GM23248 (cell line): ENCODE measurements around the gene TMED4. TPM values are rescaled to one million over a fixed set of nuclear protein-coding genes. Genes with fewer than 3 reads are reported as not detected.

Experiments used
- DNase-seq: peaks from one replicate; pipeline ENCODE4 v3.0.0-alpha.2; 2015
- H2AFZ ChIP-seq: fragments of 200-600 bp; sonication (generic); 2 replicates; pipeline ENCODE4 v1.6.1; 2016; ENCODE audit warnings: antibody characterized with exemption
- H3F3A ChIP-seq: fragments of 200-600 bp; sonication (generic); 2 replicates; pipeline ENCODE4 v1.6.1; 2016; ENCODE audit warnings: mild to moderate bottlenecking, antibody characterized with exemption, mixed run types; ENCODE audit not compliant: insufficient read depth
- H3K27ac ChIP-seq: fragments of 200-600 bp; sonication (generic); 2 replicates; pipeline ENCODE4 v1.5.1; 2016; ENCODE audit warnings: mild to moderate bottlenecking
- H3K27me3 ChIP-seq: fragments of 200-600 bp; sonication (generic); replicated peaks from 2 replicates; pipeline ENCODE4 v1.6.1; 2016; ENCODE audit warnings: mild to moderate bottlenecking; ENCODE audit not compliant: insufficient read depth
- H3K36me3 ChIP-seq: fragments of 200-600 bp; sonication (generic); 2 replicates; pipeline ENCODE4 v1.6.1; 2016; ENCODE audit warnings: low read depth, mild to moderate bottlenecking
- H3K4me1 ChIP-seq: fragments of 200-600 bp; sonication (generic); 2 replicates; pipeline ENCODE4 v1.6.1; 2016; ENCODE audit warnings: mild to moderate bottlenecking; ENCODE audit not compliant: insufficient read depth
- H3K4me2 ChIP-seq: fragments of 200-600 bp; sonication (generic); one replicate; pipeline ENCODE4 v1.6.1; 2016; ENCODE audit warnings: mild to moderate bottlenecking; ENCODE audit not compliant: unreplicated experiment
- H3K4me3 ChIP-seq: fragments of 200-600 bp; sonication (generic); 2 replicates; pipeline ENCODE4 v1.5.1; 2016; ENCODE audit warnings: mild to moderate bottlenecking
- H3K79me2 ChIP-seq: fragments of 200-600 bp; sonication (generic); 2 replicates; pipeline ENCODE4 v1.6.1; 2016; ENCODE audit warnings: mild to moderate bottlenecking; ENCODE audit not compliant: insufficient read depth
- H3K9ac ChIP-seq: fragments of 200-600 bp; sonication (generic); 2 replicates; pipeline ENCODE4 v1.6.1; 2016; ENCODE audit warnings: mild to moderate bottlenecking
- H3K9me2 ChIP-seq: fragments of 200-600 bp; sonication (generic); 2 replicates; pipeline ENCODE4 v1.6.1; 2016; ENCODE audit warnings: mixed run types, mild to moderate bottlenecking, moderate library complexity; ENCODE audit not compliant: insufficient read depth
- H3K9me3 ChIP-seq: fragments of 200-600 bp; sonication (generic); one replicate; pipeline ENCODE4 v1.6.1; 2017; ENCODE audit warnings: low read depth
- H4K20me1 ChIP-seq: fragments of 200-600 bp; sonication (generic); 2 replicates; pipeline ENCODE4 v1.6.0; 2016; ENCODE audit not compliant: insufficient read depth
- EZH2 ChIP-seq: fragments of 200-600 bp; sonication (generic); IDR thresholded peaks from 2 replicates; pipeline ENCODE4 v1.6.1; 2018; ENCODE audit warnings: antibody characterized with exemption, mild to moderate bottlenecking; ENCODE audit not compliant: insufficient read depth, poor library complexity, severe bottlenecking
- EZH2phosphoT487 ChIP-seq: fragments of 200-600 bp; sonication (generic); IDR thresholded peaks from 2 replicates; pipeline ENCODE4 v1.6.1; 2018; ENCODE audit warnings: antibody characterized with exemption, moderate library complexity, mild to moderate bottlenecking, low read depth; ENCODE audit not compliant: insufficient read depth
- WGBS, 2 experiments: methylation state at CpG; one replicate each; pipeline ENCODE4 v1.1.6; 2015 to 2017; ENCODE audit warnings: low lambda C conversion rate in 2 of 2, low coverage in 1 of 2; ENCODE audit errors: missing lambda C conversion rate in 2 of 2; 5-methylcytosine and 5-hydroxymethylcytosine counted together
- in situ Hi-C: fragments of 300-500 bp; cut with MboI; formaldehyde crosslinking; loops from 2 replicates; pipeline ENCODE4 v1.15.0; 2020
- polyA plus RNA-seq: library from polyadenylated mRNA; unstranded; fragments of >200 nt; fragmentation: Nextera tagmentation; extraction: Ambion mirVana; gene quantifications from 2 replicates; pipeline ENCODE4 v1.2.1, GENCODE V29; 2016
- total RNA-seq: library from RNA; depleted of rRNA; stranded (reverse); fragments of >200 nt; shearing (Covaris generic); gene quantifications from 2 replicates; pipeline ENCODE4 v1.2.3, GENCODE V29; 2014

The TMED4 gene
- total and polyA plus RNA-seq, 2 experiments from 2014 or later: 78.2 to 201 TPM

DNA sequence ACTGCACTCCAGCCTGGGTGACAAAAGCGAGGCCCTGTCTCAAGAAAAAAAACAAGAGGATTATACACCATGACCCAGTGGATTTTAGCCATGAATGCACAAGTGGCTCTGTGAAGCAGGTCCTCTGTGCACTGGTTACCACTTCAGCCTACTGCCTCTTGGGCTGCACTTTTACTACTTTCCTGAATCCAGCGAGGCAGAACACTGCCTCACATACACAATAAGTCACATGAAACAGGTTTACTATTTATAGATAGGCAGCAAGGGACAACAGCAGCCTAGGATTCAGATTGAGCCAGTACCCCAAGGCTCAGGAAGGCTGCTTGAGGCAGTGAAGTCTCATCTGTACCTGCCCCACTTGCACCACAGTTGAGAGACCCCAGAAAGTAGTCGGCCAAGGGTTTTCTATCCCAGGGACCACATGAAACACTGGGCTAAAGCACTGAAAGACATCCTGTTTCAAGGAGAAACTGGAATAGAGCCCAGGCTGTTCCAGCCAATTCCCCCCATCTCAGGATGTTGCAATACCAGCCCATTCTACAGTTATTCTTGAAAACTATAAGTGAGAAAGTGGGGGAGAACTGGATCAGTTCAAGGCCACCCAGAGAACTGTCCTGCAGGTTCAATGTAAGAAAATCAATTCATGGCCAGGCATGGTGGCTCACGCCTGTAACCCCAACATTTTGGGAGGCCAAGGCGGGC, 14.1 kb upstream of the TMED4 start:
- no peak for DNase-seq
- Histone ChIP-seq H3K27me3 (no peaks in the 10 kb centered on the region), H3K36me3 (no peaks in the 10 kb centered on the region), H3K4me1 (no peaks in the 10 kb centered on the region), H2AFZ (no peak overlapping the region), H3K4me3 (no peak overlapping the region), H3K9me2 (no peaks in the 10 kb centered on the region), H3K79me2 (no peaks in the 10 kb centered on the region), H3K9me3 (no peaks in the 10 kb centered on the region), H3K4me2 (no peak overlapping the region), H4K20me1 (no peaks in the 10 kb centered on the region), H3K27ac (no peak overlapping the region), H3F3A (no peaks in the 10 kb centered on the region), H3K9ac (no peak overlapping the region)
- TF ChIP-seq EZH2phosphoT487 (no peak), EZH2 (no peak)
- 83 to 90% methylated on average over 5 of the region's 5 CpGs for WGBS, 2 experiments
- in situ Hi-C loops: loop anchor here (10.0 to 25.0 kb wide), 2 partner anchors 249 to 516 kb away; partner anchors contain the start of genes H2AZ2 and TBRG4

DNA sequence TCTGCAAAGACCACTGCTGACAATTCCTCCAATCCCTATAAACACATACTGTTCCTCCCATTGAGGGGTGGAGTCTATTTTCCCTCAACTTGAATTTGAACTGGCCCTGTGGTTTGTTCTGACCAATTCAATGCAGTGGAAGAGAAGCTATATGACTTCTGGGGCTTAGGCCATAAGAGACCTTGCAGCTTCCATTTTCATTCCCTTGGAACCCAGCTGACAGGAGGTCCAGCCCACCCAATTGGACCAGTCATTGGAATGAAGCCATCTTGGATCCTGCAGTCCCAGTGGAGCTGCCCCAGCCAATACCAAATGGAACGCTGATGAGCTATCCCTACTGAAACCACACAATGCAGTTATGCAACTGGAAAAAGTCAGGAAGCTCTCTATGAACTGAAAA, 8.9 kb upstream of the TMED4 start:
- no peaks in the 10 kb centered on the region for H4K20me1 ChIP-seq
- H3K9me3 ChIP-seq: no peaks in the 10 kb centered on the region
- no peak for DNase-seq
- no peaks in the 10 kb centered on the region for H3K36me3 ChIP-seq
- H2AFZ ChIP-seq: no peak overlapping the region
- H3K9me2 ChIP-seq: no peaks in the 10 kb centered on the region
- no peaks in the 10 kb centered on the region for H3K79me2 ChIP-seq
- TF ChIP-seq EZH2phosphoT487: no peak
- H3K4me2 ChIP-seq: no peak overlapping the region
- no peak overlapping the region for H3K4me3 ChIP-seq
- H3F3A ChIP-seq: no peaks in the 10 kb centered on the region
- no peak overlapping the region for H3K9ac ChIP-seq
- in situ Hi-C loops: loop anchor here (10.0 to 25.0 kb wide), 2 partner anchors 254 to 521 kb away; partner anchors contain the start of genes H2AZ2 and TBRG4
- no peaks in the 10 kb centered on the region for H3K27me3 ChIP-seq
- H3K4me1 ChIP-seq: no peaks in the 10 kb centered on the region
- 95 to 96% methylated on average over 1 of the region's 1 CpG for WGBS, 2 experiments
- H3K27ac ChIP-seq: no peak overlapping the region

DNA sequence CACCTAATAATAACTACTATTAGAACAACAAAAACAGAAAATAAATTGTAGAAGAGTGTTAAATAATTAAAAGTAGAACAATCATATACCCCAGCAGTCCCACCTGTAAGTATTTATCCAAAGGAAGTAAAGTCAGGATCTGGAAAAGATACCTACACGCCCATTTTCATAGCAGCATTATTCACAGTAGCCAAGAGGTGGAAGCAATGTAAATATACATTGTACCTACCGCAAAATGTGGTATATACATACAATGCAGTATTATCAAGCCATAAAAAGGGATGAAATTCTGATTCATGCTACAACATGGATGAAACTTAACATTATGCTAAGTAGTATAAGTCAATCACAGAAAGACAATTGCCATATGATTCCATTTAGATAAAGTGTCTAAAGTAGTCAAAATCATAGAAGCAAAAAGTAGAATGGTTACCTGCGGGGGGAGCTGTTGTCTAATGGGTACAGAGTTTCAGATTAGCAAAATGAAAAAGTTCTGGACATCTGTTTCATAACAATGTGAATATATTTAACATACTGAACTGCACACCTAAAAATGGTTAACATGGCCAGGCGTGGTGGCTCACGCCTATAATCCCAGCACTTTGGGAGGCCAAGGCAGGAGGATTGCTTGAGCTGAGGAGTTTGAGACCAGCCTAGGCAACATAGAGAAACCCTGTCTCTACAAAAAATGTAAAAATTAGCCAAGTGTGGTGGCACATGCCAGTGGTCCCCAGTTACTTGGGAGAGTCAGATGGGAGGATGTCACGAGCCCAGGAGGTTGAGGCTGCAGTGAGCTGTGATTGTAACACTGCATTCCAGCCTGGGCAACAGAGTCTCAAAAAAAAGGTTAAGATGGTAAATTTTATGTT, 6.0 kb upstream of the TMED4 start:
- Histone ChIP-seq H3K9me3 (no peaks in the 10 kb centered on the region), H2AFZ (peak overlapping the region; percentile 52; the same call in 1 of the 2 replicates), H3K36me3 (no peaks in the 10 kb centered on the region), H4K20me1 (no peaks in the 10 kb centered on the region), H3K79me2 (no peaks in the 10 kb centered on the region), H3F3A (peaks cover 4% of the 10 kb centered on the region; the same call in 1 of the 2 replicates), H3K4me2 (peak overlapping the region; percentile 8), H3K4me1 (no peaks in the 10 kb centered on the region), H3K9me2 (no peaks in the 10 kb centered on the region), H3K27ac (no peak overlapping the region), H3K27me3 (no peaks in the 10 kb centered on the region), H3K4me3 (no peak overlapping the region), H3K9ac (no peak overlapping the region)
- TF ChIP-seq EZH2 (no peak), EZH2phosphoT487 (no peak)
- WGBS, 2 experiments: 18% methylated on average over 6 of the region's 6 CpGs
- DNase-seq: peak; percentile 75
- in situ Hi-C loops: loop anchor here (25.0 kb wide), 1 partner anchor 524 kb away; the partner anchor contains the start of gene TBRG4

DNA sequence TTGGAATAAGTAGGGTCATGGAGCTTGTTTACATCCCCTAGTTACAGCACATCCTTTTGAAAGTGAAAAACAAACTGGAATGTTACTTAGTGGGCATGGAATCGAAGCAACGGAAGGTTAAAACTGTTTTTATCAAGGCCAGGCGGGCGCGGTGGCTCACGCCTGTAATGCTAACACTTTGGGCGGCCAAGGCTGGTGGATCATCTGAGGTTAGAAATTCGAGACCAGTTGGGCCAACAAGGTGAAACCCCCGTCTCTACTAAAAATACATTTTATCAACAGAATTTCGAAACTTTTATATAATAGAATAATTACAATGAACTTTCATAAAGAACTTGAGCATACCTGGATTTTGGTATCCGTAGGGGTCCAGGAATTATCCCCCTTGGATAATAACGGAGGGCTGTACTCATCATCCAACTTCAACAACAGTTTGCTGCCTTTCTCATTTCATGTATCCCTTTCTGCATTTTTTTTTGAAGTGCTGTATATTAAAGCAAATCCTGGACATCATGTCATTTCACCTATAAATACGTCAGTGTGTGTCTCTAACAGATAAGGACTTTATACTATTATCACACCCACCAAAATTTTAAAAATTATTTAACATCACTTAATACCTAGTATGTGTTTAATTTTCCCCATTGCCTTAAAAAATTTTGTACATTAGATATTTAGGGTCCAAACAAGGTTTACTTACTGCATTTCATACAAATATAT, 1.3 kb upstream of the TMED4 start:
- Histone ChIP-seq H4K20me1 (no peaks in the 10 kb centered on the region), H3K4me3 (peak overlapping the region; percentile 87), H3K4me1 (peaks cover 7% of the 10 kb centered on the region; the same call in 1 of the 2 replicates), H3K9me2 (no peaks in the 10 kb centered on the region), H3K9me3 (no peaks in the 10 kb centered on the region), H3K27ac (peak overlapping the region; percentile 94), H3K79me2 (peaks cover 34% of the 10 kb centered on the region), H3K4me2 (peak overlapping the region; percentile 89), H3K36me3 (peaks cover 11% of the 10 kb centered on the region), H2AFZ (peak overlapping the region; percentile 92), H3F3A (peaks cover 11% of the 10 kb centered on the region; the same call in 1 of the 2 replicates), H3K27me3 (no peaks in the 10 kb centered on the region), H3K9ac (peak overlapping the region; percentile 91)
- TF ChIP-seq EZH2phosphoT487 (no peak), EZH2 (no peak)
- 82 to 84% methylated on average over 13 of the region's 13 CpGs for WGBS, 2 experiments
- in situ Hi-C loops: loop anchor here (25.0 kb wide), 1 partner anchor 529 kb away; the partner anchor contains the start of gene TBRG4
- no peak for DNase-seq
